ENCODE results near the gene FKBP1B.

DNA sequence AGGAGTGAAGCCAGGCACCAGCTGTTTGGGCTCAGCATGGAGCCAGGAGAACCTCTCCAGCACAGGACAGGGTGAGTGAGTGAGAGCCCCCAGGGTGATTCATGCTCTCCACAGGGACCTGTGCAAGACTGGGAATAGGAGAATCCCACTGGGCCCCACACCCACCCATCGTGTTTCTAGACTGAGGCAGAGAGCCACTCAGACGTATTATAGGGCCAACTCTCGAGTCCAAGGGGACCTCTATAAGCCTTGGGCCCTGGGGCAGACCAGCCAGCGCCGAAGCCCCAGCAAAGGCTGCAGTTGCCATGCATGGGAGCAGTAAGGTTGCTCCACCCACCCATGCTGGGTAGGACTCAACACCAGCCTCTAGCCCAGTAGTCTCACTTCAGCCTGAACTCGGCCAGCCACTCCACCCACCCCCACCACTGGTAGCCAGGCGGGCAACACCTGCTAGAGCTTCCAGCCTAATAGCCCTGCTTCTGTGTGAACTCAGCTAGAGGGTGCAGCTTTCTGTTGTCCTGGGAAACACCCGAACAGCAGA lies 54.6 kb downstream of the FKBP1B start:
- TF ChIP-seq EZH2 (IDR thresholded peaks at IDR 0.05) (no peak), POLR2AphosphoS5 (IDR thresholded peaks at IDR 0.05; ENCODE audit: borderline replicate concordance, low read depth, low read length) (no peak), FOXP2 (optimal IDR thresholded peaks at IDR 0.05; ENCODE audit: control extremely low read depth, extremely low read length, insufficient read depth) (no peak)
